HCT116 (cell line): ENCODE measurements around the gene IL17RA. TPM values are rescaled to one million over a fixed set of nuclear protein-coding genes. Genes with fewer than 3 reads are reported as not detected.

Experiments
- ATAC-seq: fragments of 200-7000 bp; cut with Tn5 transposase; 2 replicates; pipeline ENCODE4 v1.9.1; 2020; ENCODE audit warnings: mild to moderate bottlenecking, moderate library complexity
- BruUV-seq: library from RNA; stranded (reverse); fragments of 400-500 nt; replicated peaks from 2 replicates; lab custom pipeline; 2021; lab: Mats Ljungman, UMichigan
- CTCF ChIA-PET: fragments of 300-600 bp; sonication (Branson Sonifier 250); formaldehyde crosslinking; loops from one replicate; lab custom pipeline; 2021; ENCODE audit warnings: antibody characterized with exemption; lab: Charles Lee
- POLR2A ChIA-PET: fragments of 300-600, 350-600 bp; sonication (Branson Sonifier 250); formaldehyde crosslinking; loops from one replicate; lab custom pipeline; 2021; ENCODE audit warnings: antibody characterized with exemption; lab: Charles Lee
- RAD21 ChIA-PET, 2 experiments: fragments of 300-600 bp; sonication (Branson Sonifier 250); formaldehyde crosslinking; loops; one replicate each; lab custom pipeline; 2023; ENCODE audit warnings: low total read pairs in 2 of 2; ENCODE audit not compliant: uncharacterized antibody in 2 of 2, unreplicated experiment in 2 of 2, low non-redundant PET in 1 of 2; lab: Charles Lee
- DNase-seq: peaks from one replicate; pipeline ENCODE4 v3.0.0-alpha.2; 2010; ENCODE audit warnings: low read depth, low spot score
- H2AFZ ChIP-seq: fragments of 200-600 bp; shearing (Covaris generic), sonication (generic); 2 replicates; pipeline ENCODE4 v1.6.1; 2017; ENCODE audit warnings: low read depth, mixed run types, mixed read lengths, antibody characterized with exemption, low read length; ENCODE audit not compliant: poor library complexity, severe bottlenecking
- H3K27ac ChIP-seq: 2 replicates; pipeline ENCODE4 v1.5.1; 2012; ENCODE audit warnings: low read depth, low read length
- H3K27me3 ChIP-seq: fragments of 200-600 bp; sonication (generic); 2 replicates; pipeline ENCODE4 v1.6.1; 2016; ENCODE audit warnings: mixed run types, low read length, mixed read lengths; ENCODE audit not compliant: insufficient read depth
- H3K36me3 ChIP-seq, 2 experiments: fragments of 200-500 bp in 1 of 2; fragments of 200-600 bp in 1 of 2; sonication (Bioruptor generic) in 1 of 2; sonication (generic) in 1 of 2; 2 replicates each; pipeline versions ENCODE4 v1.5.1 to v1.6.1; 2014 to 2016; ENCODE audit warnings: low read length in 2 of 2, inconsistent platforms in 1 of 2, mixed read lengths in 1 of 2, mixed run types in 1 of 2; ENCODE audit not compliant: insufficient read depth in 2 of 2, control insufficient read depth in 1 of 2
- H3K4me1 ChIP-seq, 2 experiments: fragments of 200-600 bp in 1 of 2; sonication (generic) in 1 of 2; 2 replicates each; pipeline versions ENCODE4 v1.5.1 to v1.6.1; 2012 to 2017; ENCODE audit warnings: low read length in 2 of 2, inconsistent platforms in 1 of 2, mild to moderate bottlenecking in 1 of 2, mixed read lengths in 1 of 2, mixed run types in 1 of 2, moderate library complexity in 1 of 2; ENCODE audit not compliant: insufficient read depth in 2 of 2, control insufficient read depth in 1 of 2
- H3K4me2 ChIP-seq: fragments of 200-600 bp; sonication (generic); 2 replicates; pipeline ENCODE4 v1.6.1; 2017; ENCODE audit warnings: mixed run types, low read length, mixed read lengths
- H3K4me3 ChIP-seq, 2 experiments: fragments of 200-600 bp in 1 of 2; sonication (generic) in 1 of 2; replicated peaks in 1 of 2; 2 replicates each; pipeline ENCODE4 v1.5.1; 2011 to 2016; ENCODE audit warnings: low read length in 2 of 2, control low read depth in 1 of 2, low read depth in 1 of 2, mild to moderate bottlenecking in 1 of 2, mixed read lengths in 1 of 2, mixed run types in 1 of 2
- H3K79me2 ChIP-seq: fragments of 200-600 bp; sonication (generic); 2 replicates; pipeline ENCODE4 v1.6.1; 2017; ENCODE audit warnings: mild to moderate bottlenecking, mixed run types, low read length, moderate library complexity, mixed read lengths; ENCODE audit not compliant: insufficient read depth
- H3K9ac ChIP-seq: fragments of 200-600 bp; sonication (generic); 2 replicates; pipeline ENCODE4 v1.6.1; 2016; ENCODE audit warnings: low read length, mixed read lengths
- H3K9me2 ChIP-seq: fragments of 200-600 bp; sonication (generic), shearing (Covaris generic); 2 replicates; pipeline ENCODE4 v1.6.1; 2017; ENCODE audit warnings: mixed run types, mild to moderate bottlenecking, moderate library complexity; ENCODE audit not compliant: insufficient read depth
- H3K9me3 ChIP-seq, 2 experiments: fragments of 200-500 bp in 1 of 2; fragments of 200-600 bp in 1 of 2; sonication (Bioruptor generic) in 1 of 2; sonication (generic) in 1 of 2; 2 replicates each; pipeline ENCODE4 v1.6.1; 2014 to 2017; ENCODE audit warnings: low read length in 2 of 2, mixed read lengths in 2 of 2, inconsistent platforms in 1 of 2, low read depth in 1 of 2, mild to moderate bottlenecking in 1 of 2, mixed run types in 1 of 2, moderate library complexity in 1 of 2; ENCODE audit not compliant: control insufficient read depth in 1 of 2, insufficient read depth in 1 of 2
- H4K20me1 ChIP-seq: fragments of 200-600 bp; sonication (generic), shearing (Covaris generic); 2 replicates; pipeline ENCODE4 v1.6.1; 2017; ENCODE audit warnings: mixed run types, mild to moderate bottlenecking, moderate library complexity; ENCODE audit not compliant: insufficient read depth
- CBX3 ChIP-seq: IDR thresholded peaks from 2 replicates; pipeline ENCODE4 v1.6.1; 2012; ENCODE audit warnings: low read depth
- CEBPB ChIP-seq: IDR thresholded peaks from 2 replicates; pipeline ENCODE4 v1.6.1; 2012; ENCODE audit warnings: low read depth
- CTCF ChIP-seq, 3 experiments: fragments of 200-600 bp in 1 of 3; sonication (generic) in 1 of 3; IDR thresholded peaks in 2 of 3; conservative IDR thresholded peaks in 1 of 3; 2 replicates each; pipeline ENCODE4 v1.5.1; 2012 to 2017; ENCODE audit warnings: low read depth in 2 of 3, low read length in 2 of 3, antibody characterized with exemption in 1 of 3, borderline replicate concordance in 1 of 3, control low read depth in 1 of 3, mild to moderate bottlenecking in 1 of 3, mixed read lengths in 1 of 3, mixed run types in 1 of 3, moderate library complexity in 1 of 3; ENCODE audit not compliant: insufficient read depth in 1 of 3
- EGR1 ChIP-seq: IDR thresholded peaks from 2 replicates; pipeline ENCODE4 v1.6.1; 2012; ENCODE audit warnings: low read depth
- ELF1 ChIP-seq: IDR thresholded peaks from 2 replicates; pipeline ENCODE4 v1.6.1; 2012; ENCODE audit warnings: low read depth, borderline replicate concordance
- EZH2 ChIP-seq: fragments of 200-600 bp; sonication (generic); IDR thresholded peaks from 2 replicates; pipeline ENCODE4 v1.6.1; 2017; ENCODE audit warnings: antibody characterized with exemption, mixed run types
- EZH2phosphoT487 ChIP-seq: fragments of 200-600 bp; IDR thresholded peaks from 2 replicates; pipeline ENCODE4 v1.6.1; 2018; ENCODE audit warnings: antibody characterized with exemption, borderline replicate concordance
- FOSL1 ChIP-seq: IDR thresholded peaks from 2 replicates; pipeline ENCODE4 v1.6.1; 2012; ENCODE audit warnings: low read depth
- JUND ChIP-seq: IDR thresholded peaks from 2 replicates; pipeline ENCODE4 v1.6.1; 2012
- POLR2A ChIP-seq: IDR thresholded peaks from 2 replicates; pipeline ENCODE4 v1.7.0; 2011; ENCODE audit warnings: borderline replicate concordance; ENCODE audit not compliant: insufficient read depth, insufficient read length; ENCODE audit errors: extremely low read depth
- POLR2AphosphoS5 ChIP-seq: IDR thresholded peaks from 2 replicates; pipeline ENCODE4 v1.6.1; 2011; ENCODE audit warnings: mild to moderate bottlenecking, low read depth, low read length, moderate library complexity
- REST ChIP-seq: IDR thresholded peaks from 2 replicates; pipeline ENCODE4 v1.6.1; 2012; ENCODE audit warnings: low read depth
- SIN3A ChIP-seq: IDR thresholded peaks from 2 replicates; pipeline ENCODE4 v1.6.1; 2012; ENCODE audit warnings: low read depth
- SP1 ChIP-seq: IDR thresholded peaks from 2 replicates; pipeline ENCODE4 v1.6.1; 2012; ENCODE audit warnings: low read depth
- SRF ChIP-seq: IDR thresholded peaks from 2 replicates; pipeline ENCODE4 v1.6.1; 2012; ENCODE audit warnings: low read depth
- TCF7L2 ChIP-seq: IDR thresholded peaks from 2 replicates; pipeline ENCODE4 v1.7.0; 2011; ENCODE audit warnings: borderline replicate concordance, inconsistent platforms; ENCODE audit not compliant: insufficient read depth, insufficient read length; ENCODE audit errors: extremely low read depth
- YY1 ChIP-seq: IDR thresholded peaks from 2 replicates; pipeline ENCODE4 v1.6.1; 2011; ENCODE audit warnings: low read length, low read depth, moderate library complexity, mild to moderate bottlenecking; ENCODE audit not compliant: insufficient replicate concordance; ENCODE audit errors: extremely low read depth
- ZBTB33 ChIP-seq: IDR thresholded peaks from 2 replicates; pipeline ENCODE4 v1.6.1; 2011; ENCODE audit warnings: mild to moderate bottlenecking, low read length, moderate library complexity; ENCODE audit not compliant: insufficient replicate concordance; ENCODE audit errors: extremely low read depth
- intact Hi-C: fragments of 100-400 bp; cut with micrococcal nuclease; formaldehyde crosslinking; loops from 2 replicates; pipeline ENCODE4 v1.10.0; 2022
- total RNA-seq: library from RNA; stranded (reverse); gene quantifications from one replicate; pipeline ENCODE4 v1.2.1, GENCODE V29; 2021; ENCODE audit not compliant: unreplicated experiment
- TF ChIP-seq, protein P1 (sequence below): IDR thresholded peaks from 2 replicates; pipeline ENCODE4 v1.6.1; 2012

IL17RA gene
- total RNA-seq, 1 experiment from 2014 or later = 17.3 TPM

GRCh38 chr22:17105143-17106129, 20.6 kb downstream of the IL17RA start:
- Histone ChIP-seq H3K4me3 (no peak overlapping the region), H3K79me2 (no peaks in the 10 kb centered on the region), H2AFZ (no peak overlapping the region), H3K36me3 (peaks cover 12 to 16% of the 10 kb centered on the region in 2 experiments; a peak in 2 of 4 replicates), H4K20me1 (no peaks in the 10 kb centered on the region), H3K9me3 (no peaks in the 10 kb centered on the region), H3K4me2 (no peak overlapping the region), H3K9ac (no peak overlapping the region), H3K9me2 (no peaks in the 10 kb centered on the region), H3K27me3 (no peaks in the 10 kb centered on the region), H3K4me1 (no peaks in the 10 kb centered on the region), H3K27ac (no peak overlapping the region)
- ChIA-PET RAD21 (no interaction called here), POLR2A (no interaction called here), CTCF (no interaction called here)
- intact Hi-C loops = no loop called here
- BruUV-seq = no TSS peak
- ATAC-seq (no peak), DNase-seq (no peak)
- TF ChIP-seq EGR1 (no peak), REST (no peak), CBX3 (no peak), ELF1 (no peak), POLR2A (no peak), FOSL1 (no peak), TCF7L2 (no peak), CEBPB (no peak), JUND (no peak), YY1 (no peak), ZBTB33 (no peak), CTCF (IDR thresholded peaks at IDR 0.05 in 2 of 3, conservative IDR thresholded peaks at IDR 0.05 in 1 of 3; ENCODE audit: borderline replicate concordance in 1 of 3, insufficient read depth in 1 of 3, low read depth in 2 of 3, low read length in 2 of 3) (no peak), POLR2AphosphoS5 (no peak), SP1 (no peak), SIN3A (no peak), SRF (no peak), EZH2 (no peak), EZH2phosphoT487 (no peak)
- TF ChIP-seq, protein P1, sequence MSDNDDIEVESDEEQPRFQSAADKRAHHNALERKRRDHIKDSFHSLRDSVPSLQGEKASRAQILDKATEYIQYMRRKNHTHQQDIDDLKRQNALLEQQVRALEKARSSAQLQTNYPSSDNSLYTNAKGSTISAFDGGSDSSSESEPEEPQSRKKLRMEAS = no peak
